ENCODE data around the gene UBE2C.

DNA sequence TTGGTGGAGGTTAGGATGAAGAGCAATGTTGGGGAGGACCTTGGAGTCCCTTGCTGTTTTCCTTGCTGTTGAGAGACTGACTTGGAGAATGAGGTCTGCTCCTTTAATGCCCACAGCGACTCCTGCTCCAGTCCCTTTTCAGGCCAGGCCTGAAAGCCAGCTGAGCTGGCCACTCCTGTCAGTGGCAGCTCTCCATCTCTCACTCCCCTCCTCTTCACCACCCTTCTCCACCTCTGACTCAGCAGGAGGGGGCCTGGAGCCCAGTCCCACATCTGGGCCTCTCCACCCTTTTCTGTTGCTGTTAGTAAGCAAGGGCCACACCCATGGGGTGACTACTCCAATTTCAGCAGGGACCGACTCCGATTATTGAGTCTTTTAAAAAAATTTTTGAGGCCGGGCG, 23.4 kb downstream of the UBE2C start:
- TF ChIP-seq, protein P1, sequence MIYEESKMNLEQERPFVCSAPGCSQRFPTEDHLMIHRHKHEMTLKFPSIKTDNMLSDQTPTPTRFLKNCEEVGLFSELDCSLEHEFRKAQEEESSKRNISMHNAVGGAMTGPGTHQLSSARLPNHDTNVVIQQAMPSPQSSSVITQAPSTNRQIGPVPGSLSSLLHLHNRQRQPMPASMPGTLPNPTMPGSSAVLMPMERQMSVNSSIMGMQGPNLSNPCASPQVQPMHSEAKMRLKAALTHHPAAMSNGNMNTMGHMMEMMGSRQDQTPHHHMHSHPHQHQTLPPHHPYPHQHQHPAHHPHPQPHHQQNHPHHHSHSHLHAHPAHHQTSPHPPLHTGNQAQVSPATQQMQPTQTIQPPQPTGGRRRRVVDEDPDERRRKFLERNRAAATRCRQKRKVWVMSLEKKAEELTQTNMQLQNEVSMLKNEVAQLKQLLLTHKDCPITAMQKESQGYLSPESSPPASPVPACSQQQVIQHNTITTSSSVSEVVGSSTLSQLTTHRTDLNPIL (CRISPR knock-in tag; IDR thresholded peaks at IDR 0.05; ENCODE audit: low read depth): no peak
- TF ChIP-seq GLIS3 (CRISPR knock-in tag; IDR thresholded peaks at IDR 0.05): no peak
- TF ChIP-seq RARB (CRISPR knock-in tag; IDR thresholded peaks at IDR 0.05): no peak
- no peak for TF ChIP-seq SNAI2 (CRISPR knock-in tag; IDR thresholded peaks at IDR 0.05)
- no peak for TF ChIP-seq PPARA (CRISPR knock-in tag; IDR thresholded peaks at IDR 0.05; ENCODE audit: borderline replicate concordance)
- TF ChIP-seq ESRRG (CRISPR knock-in tag; IDR thresholded peaks at IDR 0.05): no peak
- no peak for TF ChIP-seq CSRNP3 (CRISPR knock-in tag; IDR thresholded peaks at IDR 0.05)
- TF ChIP-seq ZNF565 (CRISPR knock-in tag; conservative IDR thresholded peaks at IDR 0.05; ENCODE audit: low read depth): no peak
- TF ChIP-seq, protein P2, sequence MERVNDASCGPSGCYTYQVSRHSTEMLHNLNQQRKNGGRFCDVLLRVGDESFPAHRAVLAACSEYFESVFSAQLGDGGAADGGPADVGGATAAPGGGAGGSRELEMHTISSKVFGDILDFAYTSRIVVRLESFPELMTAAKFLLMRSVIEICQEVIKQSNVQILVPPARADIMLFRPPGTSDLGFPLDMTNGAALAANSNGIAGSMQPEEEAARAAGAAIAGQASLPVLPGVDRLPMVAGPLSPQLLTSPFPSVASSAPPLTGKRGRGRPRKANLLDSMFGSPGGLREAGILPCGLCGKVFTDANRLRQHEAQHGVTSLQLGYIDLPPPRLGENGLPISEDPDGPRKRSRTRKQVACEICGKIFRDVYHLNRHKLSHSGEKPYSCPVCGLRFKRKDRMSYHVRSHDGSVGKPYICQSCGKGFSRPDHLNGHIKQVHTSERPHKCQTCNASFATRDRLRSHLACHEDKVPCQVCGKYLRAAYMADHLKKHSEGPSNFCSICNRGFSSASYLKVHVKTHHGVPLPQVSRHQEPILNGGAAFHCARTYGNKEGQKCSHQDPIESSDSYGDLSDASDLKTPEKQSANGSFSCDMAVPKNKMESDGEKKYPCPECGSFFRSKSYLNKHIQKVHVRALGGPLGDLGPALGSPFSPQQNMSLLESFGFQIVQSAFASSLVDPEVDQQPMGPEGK (CRISPR knock-in tag; IDR thresholded peaks at IDR 0.05; ENCODE audit: borderline replicate concordance): no peak
- no peak for TF ChIP-seq ISL1 (CRISPR knock-in tag; IDR thresholded peaks at IDR 0.05)
- no peak for TF ChIP-seq TOX (CRISPR knock-in tag; IDR thresholded peaks at IDR 0.05; ENCODE audit: borderline replicate concordance)
- no peak for TF ChIP-seq ZFP3 (CRISPR knock-in tag; IDR thresholded peaks at IDR 0.05)
- TF ChIP-seq ZNF8 (CRISPR knock-in tag; IDR thresholded peaks at IDR 0.05): no peak

All from SK-N-SH treated with all-trans-retinoic acid at 6 μM for 48 hours (cell line).